GM18526 (cell line): ENCODE measurements around the gene CLCA1.

Experiments
- POLR2A ChIP-seq: IDR thresholded peaks from 3 replicates; pipeline ENCODE4 v1.6.1; 2011; ENCODE audit not compliant: insufficient read length; ENCODE audit errors: extremely low read depth

Gene CLCA1

DNA sequence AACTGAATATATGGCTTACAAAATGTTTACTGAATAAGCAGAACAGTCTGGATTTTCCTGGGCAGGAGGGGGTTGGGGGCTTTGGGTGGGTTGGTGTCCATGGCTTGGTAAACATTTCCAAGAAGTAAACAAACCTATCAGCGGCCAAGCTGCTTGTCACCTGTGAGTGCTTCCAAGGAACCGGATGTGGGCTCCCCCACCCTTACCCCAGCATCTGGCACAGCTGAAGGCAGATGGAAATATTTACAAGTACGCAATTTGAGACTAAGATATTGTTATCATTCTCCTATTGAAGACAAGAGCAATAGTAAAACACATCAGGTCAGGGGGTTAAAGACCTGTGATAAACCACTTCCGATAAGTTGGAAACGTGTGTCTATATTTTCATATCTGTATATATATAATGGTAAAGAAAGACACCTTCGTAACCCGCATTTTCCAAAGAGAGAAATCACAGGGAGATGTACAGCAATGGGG is at the start of gene CLCA1:
CLCA1 (plus strand) TSS at position 427 of the 477 bp plus-strand sequence; CDS start at position 472, 45 bp downstream.
- no peak for TF ChIP-seq POLR2A

- no peak for TF ChIP-seq POLR2A
Observed at GRCh38 chr1:86419277-86419903, 49.3 kb upstream of the CLCA1 start.

DNA sequence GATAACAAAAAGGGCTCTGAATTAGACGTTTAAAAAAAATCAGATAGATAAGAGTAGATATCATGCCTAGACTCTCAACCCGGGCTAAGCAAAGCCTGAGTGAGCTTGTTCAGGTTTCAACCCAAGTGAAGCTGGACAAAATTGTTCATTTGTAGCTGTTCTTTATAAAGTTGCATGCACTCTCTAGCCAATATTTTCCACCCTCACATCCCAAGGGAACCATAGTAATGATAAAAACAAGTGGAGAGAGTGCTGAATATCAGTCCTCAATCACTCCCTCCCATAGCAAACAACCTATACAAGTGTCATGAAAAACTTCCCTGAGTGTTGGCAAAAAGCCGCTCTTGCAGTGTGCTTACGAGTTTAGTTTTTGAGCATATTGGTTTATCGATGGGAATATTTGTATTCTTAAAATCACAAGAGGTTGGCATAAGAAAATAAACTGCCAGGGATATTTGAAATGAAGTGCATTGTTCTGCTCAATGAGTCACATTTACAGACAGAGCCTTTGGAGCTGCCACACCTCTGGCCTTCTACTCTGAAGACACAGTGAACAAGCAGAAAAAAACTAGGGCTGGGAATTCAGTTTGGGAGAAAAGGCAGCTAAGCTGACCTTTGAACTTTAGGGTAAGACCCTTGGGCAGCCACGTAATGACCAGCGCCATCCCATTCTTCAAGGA is 47.0 kb upstream of the CLCA1 start:
- no peak for TF ChIP-seq POLR2A

GRCh38 chr1:86423473-86423872 is 45.3 kb upstream of the CLCA1 start:
- no peak for TF ChIP-seq POLR2A

GRCh38 chr1:86423873-86424272 is 44.9 kb upstream of the CLCA1 start, which contains the start of gene CLCA2:
CLCA2 (plus strand) TSS chr1:86424171; CDS start chr1:86424248, 77 bp downstream.
- no peak for TF ChIP-seq POLR2A

DNA sequence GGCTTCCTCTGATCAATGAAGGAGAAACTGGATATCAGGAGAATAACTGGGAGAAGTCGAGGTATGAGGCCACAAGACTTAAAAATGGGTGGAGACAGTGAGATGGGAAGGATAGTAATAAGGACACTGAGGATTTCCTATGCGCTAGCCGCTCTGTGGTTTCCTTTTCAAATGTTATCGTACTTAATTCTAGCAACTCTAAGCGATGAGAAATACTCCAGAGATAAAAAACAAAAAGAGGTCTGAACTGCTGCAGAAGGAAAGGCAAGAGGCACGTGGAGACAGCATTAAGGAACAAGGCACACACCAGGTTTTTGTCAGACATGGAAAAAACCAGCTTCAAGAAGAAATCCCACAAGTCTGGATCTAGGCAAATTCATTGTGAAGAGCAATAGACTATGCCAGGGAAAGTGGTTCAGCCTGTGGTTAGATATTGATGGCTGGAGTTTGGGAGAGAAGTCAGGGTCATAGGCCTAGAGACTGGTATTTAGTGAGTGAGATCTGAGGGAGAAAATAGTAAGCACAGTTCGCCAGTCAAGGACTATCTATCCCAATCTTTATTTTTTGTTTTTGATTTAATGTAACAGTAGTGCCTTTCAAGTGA is 39.5 kb upstream of the CLCA1 start:
- TF ChIP-seq POLR2A: no peak

- TF ChIP-seq POLR2A: no peak
Observed at GRCh38 chr1:86429835-86430234, 38.9 kb upstream of the CLCA1 start.

DNA sequence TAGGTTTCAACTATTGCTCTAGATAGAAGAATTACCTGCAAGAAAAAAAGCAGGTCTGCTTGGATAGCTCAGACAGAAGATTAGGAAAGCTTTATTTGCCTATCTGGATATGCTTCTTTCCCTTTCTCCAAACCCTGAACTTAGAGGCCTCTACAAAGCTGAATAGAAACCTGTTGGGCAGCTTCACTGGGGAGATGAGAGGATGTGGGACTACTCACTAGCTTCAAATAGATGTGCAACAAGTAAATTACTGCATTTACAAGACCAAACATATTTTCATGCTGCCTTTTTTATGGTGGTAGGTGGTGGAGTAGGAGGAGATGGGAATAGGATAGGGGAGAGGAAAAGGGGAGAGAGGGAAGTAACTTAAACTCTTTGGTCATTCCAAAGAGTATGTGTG is 38.4 kb upstream of the CLCA1 start:
- no peak for TF ChIP-seq POLR2A

- TF ChIP-seq POLR2A: no peak
Observed at GRCh38 chr1:86434059-86434458, 34.7 kb upstream of the CLCA1 start.

DNA sequence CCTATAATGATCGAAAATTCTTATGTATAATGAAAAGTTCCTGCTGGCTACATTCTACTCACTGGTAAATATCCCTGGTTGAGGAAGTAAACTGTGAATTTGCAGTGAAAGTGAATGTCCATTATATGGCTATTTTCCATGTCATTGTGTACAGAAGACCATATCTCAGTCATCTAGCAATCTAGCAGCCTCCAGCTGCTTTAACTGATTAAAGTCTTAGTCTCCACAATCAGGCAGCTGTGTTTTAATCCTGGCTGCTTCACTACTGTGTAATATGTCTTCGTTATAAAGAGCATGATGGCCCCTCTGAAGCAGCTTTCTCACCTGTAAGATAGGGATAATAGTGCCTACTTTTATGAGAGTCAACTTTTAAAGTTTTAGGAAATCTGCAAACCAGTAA is 33.4 kb upstream of the CLCA1 start:
- no peak for TF ChIP-seq POLR2A

GRCh38 chr1:86436041-86436440 is 32.7 kb upstream of the CLCA1 start:
- no peak for TF ChIP-seq POLR2A

- no peak for TF ChIP-seq POLR2A
Observed at GRCh38 chr1:86441581-86441980, 27.1 kb upstream of the CLCA1 start.

DNA sequence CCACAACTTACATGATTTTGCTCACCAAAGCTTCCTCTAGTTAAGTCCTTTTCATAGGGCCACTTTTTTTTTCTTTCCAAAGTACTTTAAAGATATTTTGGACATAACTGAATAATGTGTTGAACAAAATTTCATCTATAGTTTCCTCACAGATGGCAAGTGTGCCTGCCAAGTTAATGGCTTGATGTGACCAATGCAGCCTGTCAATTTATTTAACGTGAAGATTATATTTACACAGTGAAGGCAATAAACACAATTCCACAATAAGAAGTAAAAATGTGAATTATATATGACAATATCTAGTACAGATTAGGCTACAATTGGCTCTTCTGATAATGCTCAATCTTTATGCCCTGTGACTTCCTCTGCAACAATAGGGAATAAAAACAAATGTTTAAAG is 26.7 kb upstream of the CLCA1 start:
- no peak for TF ChIP-seq POLR2A

- TF ChIP-seq POLR2A: no peak
Observed at GRCh38 chr1:86445919-86446318, 22.8 kb upstream of the CLCA1 start.

- no peak for TF ChIP-seq POLR2A
Observed at GRCh38 chr1:86447198-86447790, 21.4 kb upstream of the CLCA1 start.

GRCh38 chr1:86448670-86449069 is 20.1 kb upstream of the CLCA1 start:
- TF ChIP-seq POLR2A: no peak
